Lung (tissue), 12 donors: ENCODE measurements around the gene PSMD5. TPM values are rescaled to one million over a fixed set of nuclear protein-coding genes. Genes with fewer than 3 reads are reported as not detected.
A peak's percentile ranks its signal among the peaks of the same experiment; 100 is the strongest.

Source experiments
- ATAC-seq: fragments of 200-7000 bp; cut with Tn5 transposase; one replicate; pipeline ENCODE4 v1.9.1; 2020; ENCODE audit warnings: moderate number of reproducible peaks; ENCODE audit not compliant: insufficient read depth, low FRiP score
- DNase-seq, 3 donors: peaks; one replicate each; pipeline ENCODE4 v3.0.0-alpha.2; 2013 to 2017
- H3K27ac ChIP-seq, 2 donors: one replicate each; pipeline ENCODE4 v1.5.1; 2013; ENCODE audit warnings: mild to moderate bottlenecking in 2 of 2, moderate library complexity in 2 of 2, control low read depth in 1 of 2, inconsistent platforms in 1 of 2, low read depth in 1 of 2, low read length in 1 of 2
- H3K27me3 ChIP-seq, 3 donors: one replicate each; pipeline ENCODE4 v1.5.1; 2013; ENCODE audit warnings: low read length in 2 of 3; ENCODE audit not compliant: control insufficient read depth in 3 of 3, insufficient read depth in 3 of 3
- H3K36me3 ChIP-seq, 4 donors: one replicate each; pipeline ENCODE4 v1.5.1; 2013; ENCODE audit warnings: low read length in 4 of 4, mild to moderate bottlenecking in 1 of 4, moderate library complexity in 1 of 4; ENCODE audit not compliant: control insufficient read depth in 4 of 4, insufficient read depth in 4 of 4
- H3K4me1 ChIP-seq, 5 donors: one replicate each; pipeline ENCODE4 v1.5.1; 2013; ENCODE audit warnings: low read length in 5 of 5, mild to moderate bottlenecking in 2 of 5, moderate library complexity in 1 of 5; ENCODE audit not compliant: control insufficient read depth in 5 of 5, insufficient read depth in 5 of 5
- H3K4me3 ChIP-seq: one replicate; pipeline ENCODE4 v1.5.1; 2013; ENCODE audit warnings: mild to moderate bottlenecking, control low read depth, moderate library complexity
- H3K9ac ChIP-seq, 2 donors: one replicate each; pipeline ENCODE4 v1.5.1; 2013; ENCODE audit warnings: low read length in 2 of 2, control low read depth in 1 of 2; ENCODE audit not compliant: insufficient read depth in 1 of 2
- H3K9me3 ChIP-seq, 4 donors: one replicate each; pipeline ENCODE4 v1.5.1; 2013; ENCODE audit warnings: low read length in 3 of 4, mild to moderate bottlenecking in 1 of 4, moderate library complexity in 1 of 4; ENCODE audit not compliant: control insufficient read depth in 4 of 4, insufficient read depth in 3 of 4
- CTCF ChIP-seq: IDR thresholded peaks from 2 replicates; pipeline ENCODE4 v1.5.1; 2012; ENCODE audit warnings: mild to moderate bottlenecking; ENCODE audit errors: control extremely low read depth, extremely low read depth
- WGBS, 2 donors: extraction: QIAGEN DNeasy Blood & Tissue Kit; methylation state at CpG; one replicate each; pipeline ENCODE4 v1.1.7; 2013; 5-methylcytosine and 5-hydroxymethylcytosine counted together
- polyA plus RNA-seq, 2 donors: library from polyadenylated mRNA; stranded (reverse); fragments of 200-250 nt; gene quantifications; one replicate each; pipeline ENCODE4 v1.2.1, GENCODE V29; 2013
- total RNA-seq, 2 donors: library from RNA; depleted of rRNA in 1 of 2; stranded (reverse); fragments of >200 nt in 1 of 2; gene quantifications; one replicate each; pipeline ENCODE4 v1.2.1, GENCODE V29; 2014 to 2021
- donor health status: control.
- donor health status: control.
- donor health status: Bipolar disorder and iron deficiency.
- donor health status: healthy.
- donor health status: DM: yes; HTN: yes; CAD: no.

PSMD5 gene
- total and polyA plus RNA-seq, 4 donors: 14.9 to 66.0 (median 27.3) TPM

- Histone ChIP-seq H3K9me3 (no peaks in the 10 kb centered on the region), H3K4me1 (peaks cover 0 to 14% (median 0%) of the 10 kb centered on the region in 5 donors), H3K27me3 (no peaks in the 10 kb centered on the region), H3K9ac (no peak overlapping the region), H3K36me3 (peaks cover 0 to 4% (median 0%) of the 10 kb centered on the region in 4 donors), H3K4me3 (no peak overlapping the region), H3K27ac (no peak overlapping the region)
- ATAC-seq: no peak
- no peak for TF ChIP-seq CTCF
- no peak for DNase-seq
Measured at GRCh38 chr9:120845255-120845654, 2.5 kb upstream of the PSMD5 start.

GRCh38 chr9:120841930-120842684 lies 615 bp downstream of the PSMD5 start:
- peak overlapping the region; percentile 80 to 90 for H3K9ac ChIP-seq
- ATAC-seq: peak; percentile 3
- 39 to 58% methylated on average over 18 of the region's 18 CpGs for WGBS, 2 donors
- H3K4me1 ChIP-seq: peaks cover 0 to 14% (median 2%) of the 10 kb centered on the region in 5 donors
- no peaks in the 10 kb centered on the region for H3K9me3 ChIP-seq
- DNase-seq: peak in 1 of 3 donors; percentile 15
- peak overlapping the region; percentile 80 to 91 for H3K27ac ChIP-seq
- H3K4me3 ChIP-seq: peak overlapping the region; percentile 80
- TF ChIP-seq CTCF: no peak
- no peaks in the 10 kb centered on the region for H3K27me3 ChIP-seq
- H3K36me3 ChIP-seq: peaks cover 0 to 4% (median 1%) of the 10 kb centered on the region in 4 donors

GRCh38 chr9:120839146-120839545 lies 3.6 kb downstream of the PSMD5 start:
- no peak overlapping the region for H3K4me3 ChIP-seq
- peaks cover 0 to 3% (median 1%) of the 10 kb centered on the region in 4 donors for H3K36me3 ChIP-seq
- H3K9ac ChIP-seq: peak overlapping the region in 1 of 2 donors; percentile 40
- no peaks in the 10 kb centered on the region for H3K9me3 ChIP-seq
- WGBS, 2 donors: 68 to 82% methylated on average over 2 of the region's 2 CpGs
- DNase-seq (no peak), ATAC-seq (no peak)
- no peak for TF ChIP-seq CTCF
- no peaks in the 10 kb centered on the region for H3K27me3 ChIP-seq
- peaks cover 0 to 14% (median 2%) of the 10 kb centered on the region in 5 donors for H3K4me1 ChIP-seq
- H3K27ac ChIP-seq: no peak overlapping the region
